Motor neuron (in vitro differentiated cells): ENCODE data around the gene PRDM11. TPM values are rescaled to one million over a fixed set of nuclear protein-coding genes. Genes with fewer than 3 reads are reported as not detected.
"Not testable (repeated sequence)": the region's sequence is repeated elsewhere in the genome, so short reads cannot be mapped to it uniquely, and the experiment has no call there.

Experiments used
- ATAC-seq, 8 experiments: fragments of 200-7000 bp; cut with Tn5 transposase; replicated peaks in 6 of 8; 2 replicates each; pipeline ENCODE4 v1.8.0; 2021; ENCODE audit warnings: mild to moderate bottlenecking in 8 of 8, moderate library complexity in 8 of 8
- H3K27ac ChIP-seq, 2 donors: fragments of 250-450 bp; sonication (Bioruptor Pico); 2 replicates each; pipeline ENCODE4 v1.9.0; 2021; ENCODE audit warnings: antibody characterized with exemption in 2 of 2, mild to moderate bottlenecking in 2 of 2, moderate library complexity in 1 of 2
- H3K4me1 ChIP-seq, 2 donors: fragments of 250-450 bp; sonication (Bioruptor Pico); replicated peaks in 1 of 2; 2 replicates each; pipeline ENCODE4 v1.6.1; 2021; ENCODE audit warnings: antibody characterized with exemption in 2 of 2, mild to moderate bottlenecking in 2 of 2, moderate library complexity in 1 of 2
- H3K4me3 ChIP-seq, 5 donors: fragments of 250-450 bp; sonication (Bioruptor Pico); 2 replicates each; pipeline ENCODE4 v1.9.0; 2021; ENCODE audit warnings: antibody characterized with exemption in 5 of 5, mild to moderate bottlenecking in 5 of 5, moderate library complexity in 4 of 5
- WGBS, 10 experiments: fragments of 450-650 bp; shearing (Covaris generic); methylation state at CpG; one replicate each; pipeline ENCODE4 v1.0.0; 2022; 5-methylcytosine and 5-hydroxymethylcytosine counted together
- in situ Hi-C, 9 experiments: fragments of 400-800 bp; cut with MboI; loops; one replicate each; pipeline ENCODE4 v1.15.0; 2021; ENCODE audit warnings: low sequenced_read_pairs in 9 of 9, low pct_unique_long_range_greater_than_20kb in 2 of 9; ENCODE audit not compliant: unreplicated experiment in 9 of 9
- total RNA-seq, 8 experiments: library from RNA; unstranded; fragments of 300-600 nt; gene quantifications; 2 replicates each; pipeline versions ENCODE4 v1.2.3 to v1.2.4, GENCODE V29; 2022

PRDM11 gene
- total RNA-seq, 8 experiments from 2014 or later, result 2.4 to 9.9 (median 5.3) TPM

GRCh38 chr11:45248501-45249011, 102.1 kb downstream of the PRDM11 start:
- Histone ChIP-seq H3K4me1 (no peaks in the 10 kb centered on the region), H3K4me3 (no peak overlapping the region), H3K27ac (no peak overlapping the region)
- in situ Hi-C loops, result no loop called here
- 65 to 100% (median 85%) methylated on average over 1 to 2 of the region's 2 CpGs; no CpG with 5 or more reads in 5 of the 10 experiments for WGBS, 10 experiments
- ATAC-seq, result no peak

- in situ Hi-C loops, H3K4me3 ChIP-seq, H3K4me1 ChIP-seq, H3K27ac ChIP-seq, ATAC-seq: not testable (repeated sequence)
- WGBS, 10 experiments, result 80% methylated on average over 1 of the region's 1 CpG; no CpG with 5 or more reads in 8 of the 10 experiments
Observed at GRCh38 chr11:45249372-45249771, 102.9 kb downstream of the PRDM11 start.

GRCh38 chr11:45250035-45250718, 103.7 kb downstream of the PRDM11 start:
- WGBS, 10 experiments, result 0 to 100% (median 42%) methylated on average over 1 to 3 of the region's 3 CpGs; no CpG with 5 or more reads in 2 of the 10 experiments
- no peak for ATAC-seq
- in situ Hi-C loops, result no loop called here
- Histone ChIP-seq H3K27ac (no peak overlapping the region), H3K4me3 (no peak overlapping the region), H3K4me1 (no peaks in the 10 kb centered on the region)

GRCh38 chr11:45252134-45252856, 105.9 kb downstream of the PRDM11 start:
- in situ Hi-C loops, result no loop called here
- H3K4me3 ChIP-seq, result no peak overlapping the region
- peak in 6 of 8 experiments; percentile 12 to 99 (median 58) for ATAC-seq
- no peaks in the 10 kb centered on the region for H3K4me1 ChIP-seq
- no peak overlapping the region for H3K27ac ChIP-seq
- WGBS, 10 experiments, result 37 to 100% (median 80%) methylated on average over 1 to 4 of the region's 22 CpGs; no CpG with 5 or more reads in 5 of the 10 experiments

- no peaks in the 10 kb centered on the region for H3K4me1 ChIP-seq
- H3K4me3 ChIP-seq, result no peak overlapping the region
- WGBS, 10 experiments, result 5 to 92% (median 80%) methylated on average over 1 to 3 of the region's 3 CpGs; no CpG with 5 or more reads in 5 of the 10 experiments
- in situ Hi-C loops, result no loop called here
- no peak overlapping the region for H3K27ac ChIP-seq
- ATAC-seq, result no peak
Observed at GRCh38 chr11:45252877-45253276, 106.4 kb downstream of the PRDM11 start.

- no peak overlapping the region for H3K27ac ChIP-seq
- H3K4me3 ChIP-seq, result no peak overlapping the region
- H3K4me1 ChIP-seq, result no peaks in the 10 kb centered on the region
- in situ Hi-C loops, result no loop called here
- ATAC-seq, result no peak
- 13 to 88% (median 67%) methylated on average over 1 to 9 of the region's 9 CpGs for WGBS, 10 experiments
Observed at GRCh38 chr11:45253640-45254039, 107.2 kb downstream of the PRDM11 start.

- H3K4me1 ChIP-seq, result peaks cover 0 to 4% of the 10 kb centered on the region in 2 donors
- no peak overlapping the region for H3K4me3 ChIP-seq
- 0 to 95% (median 87%) methylated on average over 1 to 4 of the region's 4 CpGs; no CpG with 5 or more reads in 6 of the 10 experiments for WGBS, 10 experiments
- ATAC-seq, result no peak
- in situ Hi-C loops, result no loop called here
- H3K27ac ChIP-seq, result no peak overlapping the region
Observed at GRCh38 chr11:45254070-45254469, 107.6 kb downstream of the PRDM11 start.

GRCh38 chr11:45258982-45259530, 112.6 kb downstream of the PRDM11 start:
- in situ Hi-C loops, result no loop called here
- 0 to 14% (median 0%) methylated on average over 1 to 2 of the region's 4 CpGs; no CpG with 5 or more reads in 4 of the 10 experiments for WGBS, 10 experiments
- no peak overlapping the region for H3K27ac ChIP-seq
- H3K4me3 ChIP-seq, result no peak overlapping the region
- H3K4me1 ChIP-seq, result peaks cover 7 to 13% of the 10 kb centered on the region in 2 donors
- peak in 4 of 8 experiments; percentile 32 to 71 (median 51) for ATAC-seq

GRCh38 chr11:45259592-45259991, 113.2 kb downstream of the PRDM11 start:
- peak in 6 of 8 experiments; percentile 29 to 78 (median 70) for ATAC-seq
- H3K4me1 ChIP-seq, result peaks cover 7 to 13% of the 10 kb centered on the region in 2 donors
- WGBS, 10 experiments, result 57 to 100% (median 80%) methylated on average over 1 to 3 of the region's 3 CpGs; no CpG with 5 or more reads in 3 of the 10 experiments
- in situ Hi-C loops, result no loop called here
- no peak overlapping the region for H3K27ac ChIP-seq
- no peak overlapping the region for H3K4me3 ChIP-seq

- ATAC-seq, result peak in 4 of 8 experiments; percentile 18 to 58 (median 28)
- H3K27ac ChIP-seq, result no peak overlapping the region
- in situ Hi-C loops, result no loop called here
- no peak overlapping the region for H3K4me3 ChIP-seq
- H3K4me1 ChIP-seq, result peaks cover 7 to 13% of the 10 kb centered on the region in 2 donors
Observed at GRCh38 chr11:45260071-45260470, 113.6 kb downstream of the PRDM11 start.

GRCh38 chr11:45262900-45263299, 116.5 kb downstream of the PRDM11 start:
- WGBS, 10 experiments, result 20 to 69% (median 60%) methylated on average over 1 to 3 of the region's 4 CpGs; no CpG with 5 or more reads in 7 of the 10 experiments
- Histone ChIP-seq H3K4me3 (no peak overlapping the region), H3K27ac (no peak overlapping the region), H3K4me1 (peaks cover 8 to 23% of the 10 kb centered on the region in 2 donors)
- ATAC-seq, result no peak
- in situ Hi-C loops, result no loop called here

GRCh38 chr11:45263773-45264172, 117.3 kb downstream of the PRDM11 start:
- in situ Hi-C loops, result no loop called here
- no peak for ATAC-seq
- 75 to 100% (median 100%) methylated on average over 1 to 3 of the region's 3 CpGs; no CpG with 5 or more reads in 1 of the 10 experiments for WGBS, 10 experiments
- Histone ChIP-seq H3K4me3 (no peak overlapping the region), H3K4me1 (peaks cover 13 to 23% of the 10 kb centered on the region in 2 donors), H3K27ac (no peak overlapping the region)
